GM12878 (cell line): ENCODE measurements around the gene CDC42EP3. TPM values are rescaled to one million over a fixed set of nuclear protein-coding genes. Genes with fewer than 3 reads are reported as not detected.

ENCODE experiments used
- ATAC-seq: fragments of 200-7000 bp; cut with Tn5 transposase; 3 replicates; pipeline ENCODE4 v1.9.1; 2020; ENCODE audit warnings: mild to moderate bottlenecking, moderate library complexity
- BruUV-seq: library from RNA; stranded (reverse); fragments of 400-500 nt; replicated peaks from 2 replicates; lab custom pipeline; 2021; lab: Mats Ljungman, UMichigan
- CTCF ChIA-PET: fragments of 300-600 bp; sonication (Branson Sonifier 250); formaldehyde crosslinking; extraction: SDS; loops from one replicate; lab custom pipeline; 2021; ENCODE audit warnings: inconsistent platforms; lab: Yijun Ruan, JAX
- POLR2A ChIA-PET: fragments of 350-600 bp; formaldehyde crosslinking; extraction: SDS; loops from one replicate; lab custom pipeline; 2021; ENCODE audit warnings: inconsistent platforms; lab: Charles Lee
- RAD21 ChIA-PET: fragments of 300-600 bp; sonication (Branson Sonifier 250); formaldehyde crosslinking; loops from one replicate; lab custom pipeline; 2023; ENCODE audit warnings: antibody characterized with exemption; ENCODE audit not compliant: unreplicated experiment; lab: Charles Lee
- SMC1A ChIA-PET: fragments of 300-600 bp; sonication (Branson Sonifier 250); formaldehyde crosslinking; loops from one replicate; lab custom pipeline; 2023; ENCODE audit not compliant: unreplicated experiment, uncharacterized antibody; lab: Charles Lee
- DNase-seq: peaks from one replicate; pipeline ENCODE4 v3.0.0-alpha.2; 2011; ENCODE audit warnings: low read depth, low spot score
- FAIRE-seq: peaks from 3 replicates; lab custom pipeline; 2011; peaks lifted over from hg19 to GRCh38; lab: Jason Lieb, UNC
- H2AFZ ChIP-seq: 2 replicates; pipeline ENCODE4 v1.6.0; 2011; ENCODE audit warnings: low read depth, low read length, control low read depth; ENCODE audit not compliant: control insufficient read depth
- H3K27ac ChIP-seq: 2 replicates; pipeline ENCODE4 v1.5.1; 2011; ENCODE audit warnings: control low read depth; ENCODE audit not compliant: control insufficient read depth, insufficient read depth
- H3K27me3 ChIP-seq, 2 experiments: replicated peaks in 1 of 2; 2 replicates each; pipeline versions ENCODE4 v1.6.0 to v1.6.1; 2011; ENCODE audit warnings: low read length in 1 of 2; ENCODE audit not compliant: control insufficient read depth in 2 of 2, insufficient read depth in 2 of 2
- H3K36me3 ChIP-seq, 2 experiments: 2 replicates each; pipeline ENCODE4 v1.5.1; 2011; ENCODE audit warnings: low read length in 1 of 2; ENCODE audit not compliant: control insufficient read depth in 2 of 2, insufficient read depth in 2 of 2
- H3K4me1 ChIP-seq: 2 replicates; pipeline ENCODE4 v1.6.1; 2011; ENCODE audit warnings: mild to moderate bottlenecking, low read length, moderate library complexity, mixed read lengths; ENCODE audit not compliant: control insufficient read depth, insufficient read depth
- H3K4me2 ChIP-seq: 2 replicates; pipeline ENCODE4 v1.6.0; 2011; ENCODE audit warnings: control low read depth; ENCODE audit not compliant: control insufficient read depth, insufficient read depth
- H3K4me3 ChIP-seq: fragments of 200-600 bp; sonication (generic); 2 replicates; pipeline ENCODE4 v1.5.1; 2016
- H3K79me2 ChIP-seq: 2 replicates; pipeline ENCODE4 v1.6.0; 2011; ENCODE audit warnings: low read length; ENCODE audit not compliant: control insufficient read depth, insufficient read depth
- H3K9ac ChIP-seq: 2 replicates; pipeline ENCODE4 v1.8.0; 2011; ENCODE audit warnings: low read length, control low read depth, mixed read lengths; ENCODE audit not compliant: control insufficient read depth, insufficient read depth
- H3K9me3 ChIP-seq: replicated peaks from 3 replicates; pipeline ENCODE4 v1.5.1; 2011; ENCODE audit warnings: mild to moderate bottlenecking, low read length; ENCODE audit not compliant: control insufficient read depth, insufficient read depth
- H4K20me1 ChIP-seq: 2 replicates; pipeline ENCODE4 v1.6.0; 2011; ENCODE audit not compliant: control insufficient read depth, insufficient read depth
- IRF4 ChIP-seq: IDR thresholded peaks from 2 replicates; pipeline ENCODE4 v1.6.1; 2011; ENCODE audit warnings: low read depth, low read length
- JUNB ChIP-seq: IDR thresholded peaks from 2 replicates; pipeline ENCODE4 v1.6.1; 2016; ENCODE audit warnings: antibody characterized with exemption, mild to moderate bottlenecking
- SMARCA5 ChIP-seq: fragments of 450-650 bp; IDR thresholded peaks from 2 replicates; pipeline ENCODE4 v1.6.1; 2017; ENCODE audit warnings: mild to moderate bottlenecking
- SPI1 ChIP-seq: IDR thresholded peaks from 2 replicates; pipeline ENCODE4 v1.6.1; 2011; ENCODE audit warnings: low read depth, mild to moderate bottlenecking, low read length, moderate library complexity, borderline replicate concordance; ENCODE audit not compliant: insufficient read depth
- WGBS: methylation state at CpG from one replicate; pipeline ENCODE4 v1.1.6; 2016; ENCODE audit warnings: low lambda C conversion rate; ENCODE audit not compliant: insufficient replicate concordance, insufficient coverage; ENCODE audit errors: missing lambda C conversion rate; 5-methylcytosine and 5-hydroxymethylcytosine counted together
- in situ Hi-C: fragments of 300-500 bp; cut with MboI; formaldehyde crosslinking; loops from 9 replicates; pipeline ENCODE4 v1.14.3; 2018; ENCODE audit warnings: mixed read lengths
- intact Hi-C: fragments of 100-400 bp; cut with micrococcal nuclease; formaldehyde crosslinking; loops from one replicate; pipeline ENCODE4 v1.14.2; 2022; ENCODE audit not compliant: unreplicated experiment
- polyA plus RNA-seq, 11 experiments: library from polyadenylated mRNA; depleted of rRNA in 4 of 11; unstranded in 6 of 11; stranded (reverse) in 5 of 11; fragments of >200 nt; fragmentation: Nextera tagmentation in 4 of 11; fragmentation: Illumina TruSeq in 1 of 11; extraction: Ambion mirVana in 4 of 11; extraction: Trizol in 1 of 11; gene quantifications; 1 replicate in 1 of 11; 2 replicates in 10 of 11; pipeline versions ENCODE4 v1.2.1 to v1.2.3, GENCODE V29; 2011 to 2016; ENCODE audit warnings: inconsistent platforms in 2 of 11, missing spikeins in 2 of 11, low read depth in 1 of 11
- total RNA-seq, 4 experiments: library from RNA; depleted of rRNA in 3 of 4; stranded (reverse); fragments of >200 nt in 3 of 4; fragmentation: Illumina TruSeq in 1 of 4; extraction: Trizol in 1 of 4; gene quantifications; 2 replicates each; pipeline versions ENCODE4 v1.2.1 to v1.2.3, GENCODE V29; 2013 to 2021

The CDC42EP3 gene
- total and polyA plus RNA-seq, 10 of the 15 experiments (the other 5 are each of a cell fraction or from before 2014, with no cell fraction given), result 11.8 to 86.9 (median 52.9) TPM

DNA sequence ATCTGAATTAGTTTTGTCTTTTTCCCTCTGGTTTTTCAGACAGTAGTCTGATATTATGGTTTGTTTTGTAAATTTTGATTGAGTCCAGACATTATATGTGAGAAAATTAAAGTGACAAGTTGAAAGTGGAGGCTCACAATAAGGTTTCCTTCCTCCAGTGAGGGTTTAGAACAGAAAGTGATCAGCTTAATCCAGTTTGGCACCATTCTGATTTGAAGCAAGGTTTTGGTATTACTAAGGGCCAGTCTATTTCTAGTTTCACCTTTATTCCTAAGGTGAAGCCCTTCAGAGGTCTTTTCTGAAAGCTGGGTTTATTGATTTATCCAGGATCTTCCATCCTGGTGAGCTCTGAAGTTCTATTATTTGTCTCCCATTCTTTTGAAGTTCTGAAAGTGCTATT, 68.7 kb downstream of the CDC42EP3 start:
- Histone ChIP-seq H4K20me1 (no peaks in the 10 kb centered on the region), H2AFZ (no peak overlapping the region), H3K27me3 (no peaks in the 10 kb centered on the region), H3K79me2 (no peaks in the 10 kb centered on the region), H3K9me3 (peaks cover 3% of the 10 kb centered on the region; the same call in 2 of the 3 replicates), H3K4me1 (peaks cover 31% of the 10 kb centered on the region), H3K36me3 (no peaks in the 10 kb centered on the region), H3K27ac (no peak overlapping the region), H3K4me3 (no peak overlapping the region), H3K9ac (no peak overlapping the region), H3K4me2 (no peak overlapping the region)
- no peak for DNase-seq
- intact Hi-C loops, result no loop called here
- BruUV-seq, result no TSS peak
- SMC1A ChIA-PET, result interaction anchor here (0.6 to 10.4 kb wide), 13 partner anchors 12 to 188 kb away, joined by 3 to 122 read pairs (median 4); no protein-coding TSS in a partner anchor
- RAD21 ChIA-PET, result interaction anchor here (1.1 to 2.6 kb wide), 6 partner anchors 12 to 51 kb away, joined by 3 to 13 read pairs (median 7); no protein-coding TSS in a partner anchor
- TF ChIP-seq SMARCA5 (no peak), IRF4 (0 out of 2 replicates have a peak, but pooled peaks have one; percentile 24), JUNB (peak; percentile 49; the same call in 1 of the 2 replicates)
- POLR2A ChIA-PET, result interaction anchor here (0.7 to 4.2 kb wide), 6 partner anchors 15 to 50 kb away, joined by 3 to 13 read pairs (median 4); no protein-coding TSS in a partner anchor
- in situ Hi-C loops, result no loop called here
- peak; percentile 83 for FAIRE-seq
- CTCF ChIA-PET, result interaction anchor here (0.7 to 2.0 kb wide), 8 partner anchors 9 to 275 kb away, joined by 3 to 6 read pairs (median 4); no protein-coding TSS in a partner anchor
- peak; percentile 80 for ATAC-seq

GRCh38 chr2:37602040-37602439, 69.4 kb downstream of the CDC42EP3 start:
- H4K20me1 ChIP-seq, result no peaks in the 10 kb centered on the region
- peaks cover 3% of the 10 kb centered on the region; the same call in 2 of the 3 replicates for H3K9me3 ChIP-seq
- TF ChIP-seq SPI1 (no peak), JUNB (0 out of 2 replicates have a peak, but pooled peaks have one; percentile 28)
- intact Hi-C loops (no loop called here), in situ Hi-C loops (no loop called here)
- DNase-seq, result no peak
- no peak overlapping the region for H3K27ac ChIP-seq
- ChIA-PET RAD21 (interaction anchor here (1.1 to 2.6 kb wide), 6 partner anchors 12 to 52 kb away, joined by 3 to 13 read pairs (median 7); no protein-coding TSS in a partner anchor), SMC1A (interaction anchor here (0.7 to 10.4 kb wide), 11 partner anchors 12 to 187 kb away, joined by 3 to 122 read pairs (median 4); no protein-coding TSS in a partner anchor), CTCF (interaction anchor here (0.7 to 2.0 kb wide), 7 partner anchors 10 to 188 kb away, joined by 3 to 6 read pairs (median 4); no protein-coding TSS in a partner anchor), POLR2A (interaction anchor here (0.7 to 4.2 kb wide), 4 partner anchors 14 to 51 kb away, joined by 3 to 13 read pairs (median 4); no protein-coding TSS in a partner anchor)
- H3K4me1 ChIP-seq, result peaks cover 31% of the 10 kb centered on the region
- no peak overlapping the region for H3K4me2 ChIP-seq
- WGBS, result 94% methylated on average over 2 of the region's 2 CpGs
- H3K4me3 ChIP-seq, result no peak overlapping the region
- peak; percentile 23 for FAIRE-seq
- H3K79me2 ChIP-seq, result no peaks in the 10 kb centered on the region
- H3K9ac ChIP-seq, result no peak overlapping the region
- ATAC-seq, result peak; percentile 50
- H3K27me3 ChIP-seq, result no peaks in the 10 kb centered on the region
- no peaks in the 10 kb centered on the region for H3K36me3 ChIP-seq
- H2AFZ ChIP-seq, result no peak overlapping the region
- no TSS peak for BruUV-seq
